ENCODE measurements around the gene RPL23. TPM values are rescaled to one million over a fixed set of nuclear protein-coding genes. Genes with fewer than 3 reads are reported as not detected.

The RPL23 gene
- total and polyA plus RNA-seq, 2 donors from 2014 or later, result 1,183 to 2,399 TPM

GRCh38 chr17:38848939-38849605, 4.4 kb downstream of the RPL23 start:
- no peaks in the 10 kb centered on the region for H3K27me3 ChIP-seq (ENCODE audit: control insufficient read depth, insufficient read depth, low read length)
- H3K27ac ChIP-seq (ENCODE audit: low read depth in 2 of 2, low read length in 2 of 2), result no peak overlapping the region
- H3K4me1 ChIP-seq (ENCODE audit: control insufficient read depth in 2 of 3, insufficient read depth in 2 of 3, low read depth in 1 of 3, low read length in 3 of 3), result peaks cover 0 to 22% (median 0%) of the 10 kb centered on the region in 3 donors
- H3K9me3 ChIP-seq (ENCODE audit: control insufficient read depth in 2 of 3, insufficient read depth in 1 of 3, low read length in 3 of 3), result no peaks in the 10 kb centered on the region
- intact Hi-C loops (cut with DNase I), result no loop called here
- FAIRE-seq, result no peak
- DNase-seq, result no peak
- peaks cover 5 to 38% (median 25%) of the 10 kb centered on the region in 3 donors for H3K36me3 ChIP-seq (ENCODE audit: control insufficient read depth in 2 of 3, insufficient read depth in 3 of 3, low read length in 3 of 3)
- H3K9ac ChIP-seq (ENCODE audit: low read length in 3 of 3), result no peak overlapping the region
- TF ChIP-seq CTCF (IDR thresholded peaks at IDR 0.05; ENCODE audit: borderline replicate concordance, extremely low read depth, insufficient read depth), result no peak
- H3K4me3 ChIP-seq (ENCODE audit: low read length in 3 of 3), result no peak overlapping the region

GRCh38 chr17:38848557-38848891, 5.0 kb downstream of the RPL23 start:
- Histone ChIP-seq H3K9ac (ENCODE audit: low read length in 3 of 3) (no peak overlapping the region), H3K27ac (ENCODE audit: low read depth in 2 of 2, low read length in 2 of 2) (no peak overlapping the region), H3K36me3 (ENCODE audit: control insufficient read depth in 2 of 3, insufficient read depth in 3 of 3, low read length in 3 of 3) (peaks cover 5 to 38% (median 25%) of the 10 kb centered on the region in 3 donors), H3K9me3 (ENCODE audit: control insufficient read depth in 2 of 3, insufficient read depth in 1 of 3, low read length in 3 of 3) (no peaks in the 10 kb centered on the region), H3K4me1 (ENCODE audit: control insufficient read depth in 2 of 3, insufficient read depth in 2 of 3, low read depth in 1 of 3, low read length in 3 of 3) (peaks cover 0 to 19% (median 0%) of the 10 kb centered on the region in 3 donors), H3K27me3 (ENCODE audit: control insufficient read depth, insufficient read depth, low read length) (no peaks in the 10 kb centered on the region), H3K4me3 (ENCODE audit: low read length in 3 of 3) (no peak overlapping the region)
- intact Hi-C loops (cut with DNase I), result no loop called here
- FAIRE-seq (no peak), DNase-seq (no peak)
- TF ChIP-seq CTCF (IDR thresholded peaks at IDR 0.05; ENCODE audit: borderline replicate concordance, extremely low read depth, insufficient read depth), result no peak

GRCh38 chr17:38844261-38844757, 9.2 kb downstream of the RPL23 start:
- DNase-seq (no peak), FAIRE-seq (no peak)
- H3K9me3 ChIP-seq (ENCODE audit: control insufficient read depth in 2 of 3, insufficient read depth in 1 of 3, low read length in 3 of 3), result no peaks in the 10 kb centered on the region
- no peak for TF ChIP-seq CTCF (IDR thresholded peaks at IDR 0.05; ENCODE audit: borderline replicate concordance, extremely low read depth, insufficient read depth)
- H3K27ac ChIP-seq (ENCODE audit: low read depth in 2 of 2, low read length in 2 of 2), result no peak overlapping the region
- H3K4me3 ChIP-seq (ENCODE audit: low read length in 3 of 3), result no peak overlapping the region
- no peak overlapping the region for H3K9ac ChIP-seq (ENCODE audit: low read length in 3 of 3)
- peaks cover 0 to 13% (median 7%) of the 10 kb centered on the region in 3 donors for H3K36me3 ChIP-seq (ENCODE audit: control insufficient read depth in 2 of 3, insufficient read depth in 3 of 3, low read length in 3 of 3)
- no peaks in the 10 kb centered on the region for H3K4me1 ChIP-seq (ENCODE audit: control insufficient read depth in 2 of 3, insufficient read depth in 2 of 3, low read depth in 1 of 3, low read length in 3 of 3)
- intact Hi-C loops (cut with DNase I), result no loop called here
- H3K27me3 ChIP-seq (ENCODE audit: control insufficient read depth, insufficient read depth, low read length), result no peaks in the 10 kb centered on the region
